HUDEP-2 (cell line): ENCODE results near the gene SP4.
A peak's percentile ranks its signal among the peaks of the same experiment; 100 is the strongest.

Source experiments
- DNase-seq, 76 experiments: peaks; one replicate each; lab custom pipeline; 2025; ENCODE audit not compliant: unreplicated experiment in 76 of 76; lab: John Stamatoyannopoulos, UW

SP4 gene

GRCh38 chr7:21427871-21428658 is at the start of gene SP4:
TSS of gene SP4 (plus strand) at chr7:21428083. CDS start at chr7:21428252, 169 bp downstream.
- peak in 75 of 76 experiments; percentile 69 to 99 (median 95) for DNase-seq

GRCh38 chr7:21383227-21384220 is 44.4 kb upstream of the SP4 start:
- DNase-seq: peak in 2 of 76 experiments; percentile 3 to 15

GRCh38 chr7:21393937-21394336 is 33.9 kb upstream of the SP4 start:
- DNase-seq: no peak

- no peak for DNase-seq
Observed at GRCh38 chr7:21401944-21402343, 25.9 kb upstream of the SP4 start.

GRCh38 chr7:21407796-21408480 is 19.9 kb upstream of the SP4 start:
- DNase-seq: peak in 2 of 76 experiments; percentile 17 to 21

- DNase-seq: no peak
Observed at GRCh38 chr7:21408481-21408820, 19.4 kb upstream of the SP4 start.

- DNase-seq: peak in 10 of 76 experiments; percentile 11 to 42 (median 20)
Observed at GRCh38 chr7:21412410-21412851, 15.5 kb upstream of the SP4 start.

- DNase-seq: no peak
Observed at GRCh38 chr7:21412957-21413356, 14.9 kb upstream of the SP4 start.

DNA sequence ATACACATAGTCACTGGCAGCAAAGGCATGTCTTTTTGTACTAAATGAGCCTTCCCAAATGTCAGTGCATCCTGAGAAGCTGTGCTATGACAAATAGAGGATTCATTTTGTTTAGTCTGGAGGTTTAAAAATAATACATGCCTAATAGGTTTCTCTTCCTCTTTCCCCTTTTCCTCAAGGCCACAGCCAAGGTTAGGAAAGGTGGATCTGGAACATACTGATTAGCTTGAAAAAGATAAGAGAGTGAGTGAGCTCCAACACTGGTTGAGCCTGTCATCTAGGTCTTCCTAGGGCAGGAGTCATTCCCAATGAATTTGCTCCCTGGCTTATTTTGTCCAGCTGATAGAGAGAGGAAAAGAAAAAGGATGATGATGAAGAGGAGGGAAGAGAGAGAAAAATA is 14.4 kb upstream of the SP4 start:
- DNase-seq: peak in 1 of 76 experiments; percentile 6

GRCh38 chr7:21414795-21415393 is 13.0 kb upstream of the SP4 start:
- peak in 18 of 76 experiments; percentile 24 to 69 (median 38) for DNase-seq

- peak in 18 of 76 experiments; percentile 5 to 50 (median 16) for DNase-seq
Observed at GRCh38 chr7:21417647-21418046, 10.2 kb upstream of the SP4 start.

DNA sequence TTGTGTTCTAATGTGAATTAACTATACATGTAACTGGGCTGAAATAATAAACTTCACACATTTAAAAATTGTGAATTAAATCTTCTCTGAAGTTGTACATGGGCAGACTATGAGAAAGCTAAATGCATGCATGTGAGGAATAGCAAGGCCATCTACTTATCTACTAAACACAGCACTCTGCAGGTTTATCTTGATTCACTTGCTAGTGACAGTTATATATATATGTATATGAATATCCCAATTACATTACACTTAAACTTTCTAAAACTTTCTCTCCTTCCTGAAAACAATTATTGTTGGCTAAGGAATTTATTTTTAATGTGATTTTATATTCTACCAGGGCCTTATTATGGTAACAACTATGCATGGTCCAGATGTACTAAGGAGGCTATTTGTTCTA is 5.1 kb upstream of the SP4 start:
- DNase-seq: peak in 26 of 76 experiments; percentile 8 to 68 (median 40)

DNA sequence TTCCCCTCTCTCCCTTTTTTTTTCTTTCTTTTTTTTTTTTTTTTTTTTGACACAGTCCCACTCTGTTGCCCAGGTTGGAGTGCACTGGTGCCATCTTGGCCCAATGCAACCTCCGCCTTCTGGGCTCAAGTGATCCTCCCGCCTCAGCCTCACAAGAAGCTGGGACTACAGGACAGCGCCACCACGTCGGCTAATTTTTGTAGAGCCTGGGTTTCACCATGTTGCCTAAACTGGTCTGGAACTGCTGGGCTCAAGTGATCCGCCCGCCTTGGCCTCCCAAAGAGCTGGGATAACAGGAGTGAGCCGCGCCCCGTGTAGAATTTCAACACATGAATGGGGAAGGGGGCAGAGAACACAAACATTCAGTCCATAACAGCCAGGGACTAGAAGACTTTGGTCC is 2.6 kb upstream of the SP4 start:
- DNase-seq: no peak

DNA sequence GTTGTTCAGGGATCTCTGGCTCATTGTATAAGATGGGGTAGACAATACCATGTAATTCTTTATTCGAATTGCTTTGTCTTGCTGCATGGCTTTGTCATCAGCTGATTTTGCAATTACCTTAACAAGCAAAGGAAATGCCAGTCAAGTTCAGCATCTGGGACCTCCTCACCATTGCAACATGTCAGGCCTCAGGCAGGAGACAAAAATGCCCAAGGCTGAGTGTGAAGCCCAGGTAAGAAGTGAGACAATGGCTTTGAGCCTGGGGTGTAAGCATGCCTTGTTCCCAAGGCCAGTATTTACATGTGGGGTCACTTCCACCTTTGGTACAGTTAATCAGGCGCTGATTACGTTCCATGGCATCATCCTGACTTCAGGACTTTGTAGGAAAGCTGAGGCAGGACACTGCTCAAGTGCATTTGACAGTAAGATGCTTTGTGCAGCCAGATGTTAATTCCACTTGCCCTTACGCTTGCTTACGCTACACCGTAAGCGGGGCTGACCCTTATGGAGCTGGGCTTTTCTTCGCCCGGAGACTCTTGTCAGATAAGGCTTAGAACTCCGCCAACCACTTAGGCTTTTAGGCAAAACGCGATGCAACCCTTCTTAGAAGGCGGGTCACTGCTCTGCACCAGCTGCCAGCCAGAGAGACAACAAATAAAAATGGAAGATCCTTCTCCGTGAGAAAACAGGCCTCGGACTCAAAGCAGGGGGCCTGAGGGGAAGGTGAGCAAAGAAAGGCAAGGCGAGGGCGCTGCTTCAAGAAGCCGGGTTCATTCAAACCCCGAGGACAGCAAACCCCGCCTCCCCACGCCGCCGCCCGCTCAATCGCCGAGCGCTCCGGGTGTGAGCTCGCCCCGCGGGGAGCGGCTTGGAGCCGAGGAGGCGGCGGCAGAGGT is 1.3 kb upstream of the SP4 start:
- DNase-seq: peak in 3 of 76 experiments; percentile 41 to 64 (median 48)

DNA sequence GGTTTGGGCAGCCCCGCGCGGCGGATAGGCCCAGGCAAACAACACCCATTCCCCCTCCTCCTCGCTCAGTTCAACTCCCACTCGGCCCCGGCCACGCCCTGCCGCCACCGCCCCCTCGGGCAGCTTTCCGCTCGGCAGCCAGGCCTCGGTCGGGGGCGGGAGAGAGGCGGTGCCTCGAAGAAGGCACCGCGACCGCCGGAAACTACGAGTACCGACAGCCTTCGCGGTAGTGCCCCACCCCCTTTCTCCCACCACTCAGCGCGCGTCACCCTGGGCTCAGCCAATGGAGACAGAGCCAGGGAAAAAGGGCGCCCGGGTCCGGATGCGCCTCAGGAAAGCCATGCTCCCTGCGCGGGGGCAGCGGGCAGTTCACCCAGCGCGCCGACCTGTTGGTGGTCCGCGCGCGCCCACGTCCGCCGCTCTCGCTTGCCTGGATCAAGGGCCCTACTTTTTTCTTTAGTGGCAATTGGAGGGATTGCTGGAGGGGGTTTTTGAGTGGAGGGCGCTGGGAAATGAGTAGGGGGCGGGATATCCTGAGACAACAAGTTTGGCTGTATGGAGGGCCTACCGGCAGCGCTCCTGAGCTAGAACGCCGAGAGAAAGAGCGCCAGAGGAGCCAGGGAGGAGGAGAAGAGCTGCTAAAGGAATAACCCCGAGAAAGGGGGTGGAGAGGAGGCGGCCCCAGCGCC is 557 bp upstream of the SP4 start:
- DNase-seq: peak; percentile 89 to 100 (median 98)

GRCh38 chr7:21428659-21428941 is 717 bp downstream of the SP4 start:
- no peak for DNase-seq

GRCh38 chr7:21429021-21429420 is 1.1 kb downstream of the SP4 start:
- DNase-seq: peak in 4 of 76 experiments; percentile 5 to 11 (median 8)

- peak in 58 of 76 experiments; percentile 11 to 72 (median 41) for DNase-seq
Observed at GRCh38 chr7:21429786-21430574, 2.1 kb downstream of the SP4 start.
